Measurements from ENCODE around the gene PVALEF.

DNA sequence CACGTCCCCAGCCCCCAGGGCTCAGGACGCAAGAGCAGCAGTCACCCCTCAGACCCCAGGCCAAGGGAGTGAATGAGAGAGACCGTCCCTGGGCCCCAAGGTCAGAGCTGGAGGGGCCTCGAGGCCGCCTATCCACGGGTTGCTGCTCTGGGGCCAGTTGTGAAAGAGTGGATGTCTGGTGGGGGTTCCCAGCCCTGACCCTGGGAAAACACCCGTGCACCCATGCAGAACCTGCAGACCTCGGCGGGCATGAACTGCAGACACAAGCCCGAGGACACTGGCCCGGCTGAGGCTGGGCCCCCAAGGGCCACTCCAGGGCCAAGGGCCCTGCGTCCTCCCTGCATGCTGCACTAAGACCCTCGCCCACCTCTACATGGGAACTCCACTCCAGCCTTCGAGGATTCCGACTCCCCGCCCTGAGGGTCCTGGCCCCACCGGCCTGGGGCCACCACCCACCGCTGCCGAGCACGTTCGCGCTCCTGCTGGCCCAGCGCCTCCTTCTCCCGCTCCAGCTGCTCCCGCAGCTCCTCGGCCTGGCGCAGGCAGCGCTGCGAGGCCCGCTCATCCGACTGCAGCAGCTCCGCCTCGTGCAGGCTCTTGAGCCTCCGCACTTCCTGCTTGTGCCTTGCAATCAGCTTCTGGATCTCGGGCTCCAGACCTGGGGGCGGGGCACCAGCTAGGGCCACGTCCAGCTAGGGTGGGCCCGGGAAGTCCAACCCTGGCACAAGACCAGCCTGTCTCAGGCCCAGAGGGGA lies 28.3 kb downstream of the PVALEF start:
- no peak for TF ChIP-seq SUZ12 (IDR thresholded peaks at IDR 0.05; ENCODE audit: extremely low read depth, insufficient read depth, insufficient read length)
- TF ChIP-seq ZNF274 (IDR thresholded peaks at IDR 0.05; ENCODE audit: low read depth, low read length), result no peak
- no peak for TF ChIP-seq YY1 (IDR thresholded peaks at IDR 0.05; ENCODE audit: insufficient read depth, insufficient read length)

Measured in NT2/D1 (cell line).